ENCODE results near the gene RAB11A.

RAB11A gene

GRCh38 chr15:65914981-65915925 is 46.0 kb downstream of the RAB11A start:
- in situ Hi-C loops (cut with MboI; ENCODE audit: low sequenced_read_pairs): no loop called here

- in situ Hi-C loops (cut with MboI; ENCODE audit: low sequenced_read_pairs): no loop called here
Observed at GRCh38 chr15:65916041-65916663, 46.9 kb downstream of the RAB11A start.

- in situ Hi-C loops (cut with MboI; ENCODE audit: low sequenced_read_pairs): no loop called here
Observed at GRCh38 chr15:65916664-65917406, 47.5 kb downstream of the RAB11A start.

GRCh38 chr15:65917407-65917756 is 48.1 kb downstream of the RAB11A start:
- in situ Hi-C loops (cut with MboI; ENCODE audit: low sequenced_read_pairs): no loop called here

- in situ Hi-C loops (cut with MboI; ENCODE audit: low sequenced_read_pairs): no loop called here
Observed at GRCh38 chr15:65917936-65918335, 48.6 kb downstream of the RAB11A start.

GRCh38 chr15:65918357-65918920 is 49.1 kb downstream of the RAB11A start:
- in situ Hi-C loops (cut with MboI; ENCODE audit: low sequenced_read_pairs): no loop called here

- in situ Hi-C loops (cut with MboI; ENCODE audit: low sequenced_read_pairs): no loop called here
Observed at GRCh38 chr15:65918945-65919344, 49.7 kb downstream of the RAB11A start.

GRCh38 chr15:65919353-65919752 is 50.1 kb downstream of the RAB11A start:
- in situ Hi-C loops (cut with MboI; ENCODE audit: low sequenced_read_pairs): no loop called here

- in situ Hi-C loops (cut with MboI; ENCODE audit: low sequenced_read_pairs): no loop called here
Observed at GRCh38 chr15:65920121-65920520, 50.8 kb downstream of the RAB11A start.

GRCh38 chr15:65920825-65921309 is 51.6 kb downstream of the RAB11A start:
- in situ Hi-C loops (cut with MboI; ENCODE audit: low sequenced_read_pairs): no loop called here

- in situ Hi-C loops (cut with MboI; ENCODE audit: low sequenced_read_pairs): no loop called here
Observed at GRCh38 chr15:65921780-65922179, 52.5 kb downstream of the RAB11A start.

GRCh38 chr15:65922621-65923020 is 53.3 kb downstream of the RAB11A start:
- in situ Hi-C loops (cut with MboI; ENCODE audit: low sequenced_read_pairs): no loop called here

GRCh38 chr15:65923264-65923663 is 54.0 kb downstream of the RAB11A start:
- in situ Hi-C loops (cut with MboI; ENCODE audit: low sequenced_read_pairs): no loop called here

- in situ Hi-C loops (cut with MboI; ENCODE audit: low sequenced_read_pairs): no loop called here
Observed at GRCh38 chr15:65924004-65924403, 54.7 kb downstream of the RAB11A start.

- in situ Hi-C loops (cut with MboI; ENCODE audit: low sequenced_read_pairs): no loop called here
Observed at GRCh38 chr15:65925338-65925737, 56.0 kb downstream of the RAB11A start.

- in situ Hi-C loops (cut with MboI; ENCODE audit: low sequenced_read_pairs): no loop called here
Observed at GRCh38 chr15:65926459-65926858, 57.2 kb downstream of the RAB11A start.

GRCh38 chr15:65926899-65927298 is 57.6 kb downstream of the RAB11A start:
- in situ Hi-C loops (cut with MboI; ENCODE audit: low sequenced_read_pairs): no loop called here

GRCh38 chr15:65927545-65927944 is 58.3 kb downstream of the RAB11A start:
- in situ Hi-C loops (cut with MboI; ENCODE audit: low sequenced_read_pairs): no loop called here

GRCh38 chr15:65929573-65929972 is 60.3 kb downstream of the RAB11A start:
- in situ Hi-C loops (cut with MboI; ENCODE audit: low sequenced_read_pairs): no loop called here

GRCh38 chr15:65930134-65930533 is 60.8 kb downstream of the RAB11A start:
- in situ Hi-C loops (cut with MboI; ENCODE audit: low sequenced_read_pairs): no loop called here

- in situ Hi-C loops (cut with MboI; ENCODE audit: low sequenced_read_pairs): no loop called here
Observed at GRCh38 chr15:65931221-65931620, 61.9 kb downstream of the RAB11A start.

Measured in HL-60/S4 treated with retinoic acid at 250 ng/mL for 4 days and 3 days (cell line).